ENCODE results near the gene MPPED2. TPM values are rescaled to one million over a fixed set of nuclear protein-coding genes. Genes with fewer than 3 reads are reported as not detected.

Gene MPPED2
- polyA plus RNA-seq, 1 donor (not counting 4 experiments of a cell fraction or from before 2014, with no cell fraction given), result not detected

GRCh38 chr11:30434901-30435300 is 151.3 kb downstream of the MPPED2 start:
- Histone ChIP-seq H3K9ac (ENCODE audit: control insufficient read depth, extremely low read depth, insufficient read depth, low read length) (no peak overlapping the region), H3K4me3 (ENCODE audit: control insufficient read depth in 2 of 3, extremely low read depth in 1 of 3, insufficient read depth in 2 of 3, low read depth in 1 of 3, low read length in 3 of 3) (no peak overlapping the region), H3K4me2 (ENCODE audit: control insufficient read depth, extremely low read depth, insufficient read depth, low read depth, low read length) (no peak overlapping the region), H3K36me3 (ENCODE audit: control insufficient read depth in 2 of 2, extremely low read depth in 1 of 2, insufficient read depth in 2 of 2, low read length in 2 of 2) (no peaks in the 10 kb centered on the region), H3K9me1 (ENCODE audit: control insufficient read depth, extremely low read depth, insufficient read depth, low read length) (no peaks in the 10 kb centered on the region), H2AFZ (ENCODE audit: control insufficient read depth, low read length) (no peak overlapping the region), H3K9me3 (ENCODE audit: control insufficient read depth, low read depth, low read length) (no peaks in the 10 kb centered on the region), H3K27ac (ENCODE audit: control insufficient read depth, insufficient read depth, low read length) (no peak overlapping the region), H3K79me2 (ENCODE audit: control insufficient read depth, insufficient read depth, low read length) (no peaks in the 10 kb centered on the region), H4K20me1 (ENCODE audit: control insufficient read depth, extremely low read depth, insufficient read depth, low read length) (no peaks in the 10 kb centered on the region), H3K4me1 (ENCODE audit: control insufficient read depth, extremely low read depth, insufficient read depth, low read length) (no peaks in the 10 kb centered on the region), H3K27me3 (ENCODE audit: control insufficient read depth, extremely low read depth, insufficient read depth, low read length) (no peaks in the 10 kb centered on the region)
- no peak for FAIRE-seq
- dilution Hi-C loops (cut with MboI; ENCODE audit: extremely low pct_ligation_motif_present, low sequenced_read_pairs), result no loop called here
- DNase-seq (ENCODE audit: low read depth, low spot score), result no peak
- no peak for TF ChIP-seq CTCF (optimal IDR thresholded peaks at IDR 0.05 in 1 of 3, IDR thresholded peaks at IDR 0.05 in 1 of 3, conservative IDR thresholded peaks at IDR 0.05 in 1 of 3; ENCODE audit: extremely low read depth in 1 of 3, insufficient read depth in 2 of 3, low read length in 3 of 3)
- TF ChIP-seq EZH2 (IDR thresholded peaks at IDR 0.05; ENCODE audit: low read length), result no peak

GRCh38 chr11:30433831-30434230 is 152.3 kb downstream of the MPPED2 start:
- Histone ChIP-seq H3K9ac (ENCODE audit: control insufficient read depth, extremely low read depth, insufficient read depth, low read length) (no peak overlapping the region), H3K79me2 (ENCODE audit: control insufficient read depth, insufficient read depth, low read length) (no peaks in the 10 kb centered on the region), H3K4me1 (ENCODE audit: control insufficient read depth, extremely low read depth, insufficient read depth, low read length) (no peaks in the 10 kb centered on the region), H3K27me3 (ENCODE audit: control insufficient read depth, extremely low read depth, insufficient read depth, low read length) (no peaks in the 10 kb centered on the region), H3K4me2 (ENCODE audit: control insufficient read depth, extremely low read depth, insufficient read depth, low read depth, low read length) (no peak overlapping the region), H3K4me3 (ENCODE audit: control insufficient read depth in 2 of 3, extremely low read depth in 1 of 3, insufficient read depth in 2 of 3, low read depth in 1 of 3, low read length in 3 of 3) (no peak overlapping the region), H3K36me3 (ENCODE audit: control insufficient read depth in 2 of 2, extremely low read depth in 1 of 2, insufficient read depth in 2 of 2, low read length in 2 of 2) (no peaks in the 10 kb centered on the region), H2AFZ (ENCODE audit: control insufficient read depth, low read length) (no peak overlapping the region), H4K20me1 (ENCODE audit: control insufficient read depth, extremely low read depth, insufficient read depth, low read length) (no peaks in the 10 kb centered on the region), H3K9me3 (ENCODE audit: control insufficient read depth, low read depth, low read length) (no peaks in the 10 kb centered on the region), H3K9me1 (ENCODE audit: control insufficient read depth, extremely low read depth, insufficient read depth, low read length) (no peaks in the 10 kb centered on the region), H3K27ac (ENCODE audit: control insufficient read depth, insufficient read depth, low read length) (no peak overlapping the region)
- no peak for FAIRE-seq
- dilution Hi-C loops (cut with MboI; ENCODE audit: extremely low pct_ligation_motif_present, low sequenced_read_pairs), result no loop called here
- DNase-seq (ENCODE audit: low read depth, low spot score), result no peak
- TF ChIP-seq CTCF (optimal IDR thresholded peaks at IDR 0.05 in 1 of 3, IDR thresholded peaks at IDR 0.05 in 1 of 3, conservative IDR thresholded peaks at IDR 0.05 in 1 of 3; ENCODE audit: extremely low read depth in 1 of 3, insufficient read depth in 2 of 3, low read length in 3 of 3) (no peak), EZH2 (IDR thresholded peaks at IDR 0.05; ENCODE audit: low read length) (no peak)

Data from keratinocyte (primary cell).